Measurements from ENCODE around the gene FAM171A2. TPM values are rescaled to one million over a fixed set of nuclear protein-coding genes. Genes with fewer than 3 reads are reported as not detected.

FAM171A2 gene
- total and polyA plus RNA-seq, 4 donors = 0.08 to 1.1 (median 0.18) TPM; not detected in 1

- Histone ChIP-seq H3K27ac (ENCODE audit: low read depth in 1 of 2, low read length in 2 of 2) (no peak overlapping the region), H3K36me3 (ENCODE audit: control insufficient read depth in 4 of 4, insufficient read depth in 3 of 4, low read depth in 1 of 4, low read length in 3 of 4) (no peaks in the 10 kb centered on the region), H3K4me3 (ENCODE audit: low read depth in 1 of 3, low read length in 3 of 3) (no peak overlapping the region), H3K9ac (ENCODE audit: low read depth in 1 of 2, low read length in 2 of 2) (no peak overlapping the region), H3K27me3 (ENCODE audit: control insufficient read depth in 4 of 4, insufficient read depth in 4 of 4, low read length in 3 of 4) (peaks cover 0 to 9% (median 5%) of the 10 kb centered on the region in 4 donors), H3K4me1 (ENCODE audit: control insufficient read depth in 4 of 4, insufficient read depth in 4 of 4, low read length in 3 of 4) (peaks cover 5 to 15% (median 12%) of the 10 kb centered on the region in 4 donors), H3K9me3 (ENCODE audit: control insufficient read depth in 4 of 4, low read length in 3 of 4) (no peaks in the 10 kb centered on the region)
- DNase-seq (ENCODE audit: low spot score) = no peak
- WGBS = 72% methylated on average over 5 of the region's 5 CpGs
- TF ChIP-seq, protein P1, sequence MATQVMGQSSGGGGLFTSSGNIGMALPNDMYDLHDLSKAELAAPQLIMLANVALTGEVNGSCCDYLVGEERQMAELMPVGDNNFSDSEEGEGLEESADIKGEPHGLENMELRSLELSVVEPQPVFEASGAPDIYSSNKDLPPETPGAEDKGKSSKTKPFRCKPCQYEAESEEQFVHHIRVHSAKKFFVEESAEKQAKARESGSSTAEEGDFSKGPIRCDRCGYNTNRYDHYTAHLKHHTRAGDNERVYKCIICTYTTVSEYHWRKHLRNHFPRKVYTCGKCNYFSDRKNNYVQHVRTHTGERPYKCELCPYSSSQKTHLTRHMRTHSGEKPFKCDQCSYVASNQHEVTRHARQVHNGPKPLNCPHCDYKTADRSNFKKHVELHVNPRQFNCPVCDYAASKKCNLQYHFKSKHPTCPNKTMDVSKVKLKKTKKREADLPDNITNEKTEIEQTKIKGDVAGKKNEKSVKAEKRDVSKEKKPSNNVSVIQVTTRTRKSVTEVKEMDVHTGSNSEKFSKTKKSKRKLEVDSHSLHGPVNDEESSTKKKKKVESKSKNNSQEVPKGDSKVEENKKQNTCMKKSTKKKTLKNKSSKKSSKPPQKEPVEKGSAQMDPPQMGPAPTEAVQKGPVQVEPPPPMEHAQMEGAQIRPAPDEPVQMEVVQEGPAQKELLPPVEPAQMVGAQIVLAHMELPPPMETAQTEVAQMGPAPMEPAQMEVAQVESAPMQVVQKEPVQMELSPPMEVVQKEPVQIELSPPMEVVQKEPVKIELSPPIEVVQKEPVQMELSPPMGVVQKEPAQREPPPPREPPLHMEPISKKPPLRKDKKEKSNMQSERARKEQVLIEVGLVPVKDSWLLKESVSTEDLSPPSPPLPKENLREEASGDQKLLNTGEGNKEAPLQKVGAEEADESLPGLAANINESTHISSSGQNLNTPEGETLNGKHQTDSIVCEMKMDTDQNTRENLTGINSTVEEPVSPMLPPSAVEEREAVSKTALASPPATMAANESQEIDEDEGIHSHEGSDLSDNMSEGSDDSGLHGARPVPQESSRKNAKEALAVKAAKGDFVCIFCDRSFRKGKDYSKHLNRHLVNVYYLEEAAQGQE (IDR thresholded peaks at IDR 0.05) = no peak
- TF ChIP-seq CTCF (IDR thresholded peaks at IDR 0.05; ENCODE audit: low read depth, low read length, missing input control) (no peak), NR2F2 (IDR thresholded peaks at IDR 0.05) (no peak), RAD21 (IDR thresholded peaks at IDR 0.05) (no peak), YY1 (IDR thresholded peaks at IDR 0.05) (no peak), TAF1 (conservative IDR thresholded peaks at IDR 0.05) (no peak), GABPA (IDR thresholded peaks at IDR 0.05 in 1 of 2, conservative IDR thresholded peaks at IDR 0.05 in 1 of 2) (no peak), JUND (IDR thresholded peaks at IDR 0.05) (no peak)
- TF ChIP-seq, protein P2, sequence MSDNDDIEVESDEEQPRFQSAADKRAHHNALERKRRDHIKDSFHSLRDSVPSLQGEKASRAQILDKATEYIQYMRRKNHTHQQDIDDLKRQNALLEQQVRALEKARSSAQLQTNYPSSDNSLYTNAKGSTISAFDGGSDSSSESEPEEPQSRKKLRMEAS (IDR thresholded peaks at IDR 0.05) = no peak
Measured at GRCh38 chr17:44311562-44312181, 52.0 kb downstream of the FAM171A2 start.

DNA sequence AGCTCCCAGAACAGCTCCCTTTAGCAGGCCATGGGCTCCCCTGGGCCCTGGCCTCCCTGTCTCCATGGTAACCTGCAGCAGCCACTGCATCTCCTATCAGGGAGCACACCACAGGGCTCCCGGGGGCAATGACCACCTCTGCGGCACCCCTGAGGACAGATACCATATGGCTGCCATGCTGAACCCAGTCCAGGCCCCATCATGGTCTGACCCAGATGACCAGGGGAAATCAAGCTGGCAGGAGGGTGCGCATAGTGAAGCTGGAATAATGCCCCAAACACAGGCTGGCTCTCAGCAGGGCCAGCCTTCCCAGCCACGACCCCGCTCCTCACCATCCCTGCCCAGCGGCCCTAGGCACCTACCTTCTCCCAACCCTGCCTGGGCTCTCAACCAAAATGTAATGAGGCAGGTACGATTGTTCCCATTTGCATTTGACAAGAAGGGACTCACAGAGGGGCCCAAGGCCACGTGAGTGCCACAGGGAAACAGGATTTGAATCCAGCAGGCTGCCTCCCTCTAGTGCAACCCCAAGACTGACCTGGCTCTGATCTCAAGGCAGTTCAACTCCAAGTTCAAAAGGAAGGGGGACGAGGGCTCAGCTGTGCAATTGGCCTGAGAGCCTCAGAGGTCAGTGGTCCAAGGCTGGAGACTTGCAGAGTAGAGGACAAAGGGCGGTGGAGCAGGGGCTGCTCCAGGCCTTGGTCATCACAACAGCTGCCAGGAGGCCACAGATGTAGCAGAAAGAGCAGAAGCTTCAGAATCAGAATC, 52.9 kb downstream of the FAM171A2 start:
- peaks cover 5 to 15% (median 12%) of the 10 kb centered on the region in 4 donors for H3K4me1 ChIP-seq (ENCODE audit: control insufficient read depth in 4 of 4, insufficient read depth in 4 of 4, low read length in 3 of 4)
- H3K9ac ChIP-seq (ENCODE audit: low read depth in 1 of 2, low read length in 2 of 2) = no peak overlapping the region
- DNase-seq (ENCODE audit: low spot score) = no peak
- 84% methylated on average over 10 of the region's 10 CpGs for WGBS
- H3K27me3 ChIP-seq (ENCODE audit: control insufficient read depth in 4 of 4, insufficient read depth in 4 of 4, low read length in 3 of 4) = peaks cover 0 to 9% (median 5%) of the 10 kb centered on the region in 4 donors
- H3K36me3 ChIP-seq (ENCODE audit: control insufficient read depth in 4 of 4, insufficient read depth in 3 of 4, low read depth in 1 of 4, low read length in 3 of 4) = no peaks in the 10 kb centered on the region
- no peaks in the 10 kb centered on the region for H3K9me3 ChIP-seq (ENCODE audit: control insufficient read depth in 4 of 4, low read length in 3 of 4)
- no peak overlapping the region for H3K27ac ChIP-seq (ENCODE audit: low read depth in 1 of 2, low read length in 2 of 2)
- TF ChIP-seq CTCF (IDR thresholded peaks at IDR 0.05; ENCODE audit: low read depth, low read length, missing input control) = no peak
- no peak for TF ChIP-seq TAF1 (conservative IDR thresholded peaks at IDR 0.05)
- TF ChIP-seq, protein P1 (IDR thresholded peaks at IDR 0.05) = no peak
- no peak for TF ChIP-seq RXRA (IDR thresholded peaks at IDR 0.05)
- no peak for TF ChIP-seq YY1 (IDR thresholded peaks at IDR 0.05)
- TF ChIP-seq FOXA1 (IDR thresholded peaks at IDR 0.05) = no peak
- TF ChIP-seq, protein P3, sequence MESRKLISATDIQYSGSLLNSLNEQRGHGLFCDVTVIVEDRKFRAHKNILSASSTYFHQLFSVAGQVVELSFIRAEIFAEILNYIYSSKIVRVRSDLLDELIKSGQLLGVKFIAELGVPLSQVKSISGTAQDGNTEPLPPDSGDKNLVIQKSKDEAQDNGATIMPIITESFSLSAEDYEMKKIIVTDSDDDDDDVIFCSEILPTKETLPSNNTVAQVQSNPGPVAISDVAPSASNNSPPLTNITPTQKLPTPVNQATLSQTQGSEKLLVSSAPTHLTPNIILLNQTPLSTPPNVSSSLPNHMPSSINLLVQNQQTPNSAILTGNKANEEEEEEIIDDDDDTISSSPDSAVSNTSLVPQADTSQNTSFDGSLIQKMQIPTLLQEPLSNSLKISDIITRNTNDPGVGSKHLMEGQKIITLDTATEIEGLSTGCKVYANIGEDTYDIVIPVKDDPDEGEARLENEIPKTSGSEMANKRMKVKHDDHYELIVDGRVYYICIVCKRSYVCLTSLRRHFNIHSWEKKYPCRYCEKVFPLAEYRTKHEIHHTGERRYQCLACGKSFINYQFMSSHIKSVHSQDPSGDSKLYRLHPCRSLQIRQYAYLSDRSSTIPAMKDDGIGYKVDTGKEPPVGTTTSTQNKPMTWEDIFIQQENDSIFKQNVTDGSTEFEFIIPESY (IDR thresholded peaks at IDR 0.05) = no peak
- TF ChIP-seq NR2F2 (IDR thresholded peaks at IDR 0.05) = no peak
- no peak for TF ChIP-seq SP1 (IDR thresholded peaks at IDR 0.05)
- TF ChIP-seq GABPA (IDR thresholded peaks at IDR 0.05 in 1 of 2, conservative IDR thresholded peaks at IDR 0.05 in 1 of 2) = no peak
- H3K4me3 ChIP-seq (ENCODE audit: low read depth in 1 of 3, low read length in 3 of 3) = no peak overlapping the region
